Spleen (tissue), 7 donors: Measurements from ENCODE around the gene NEK10.

Experiments used
- POLR2AphosphoS5 ChIP-seq, 3 donors: sonication (generic); formaldehyde crosslinking; IDR thresholded peaks; one replicate each; pipeline ENCODE4 v1.5.1; 2017; ENCODE audit warnings: antibody characterized with exemption in 3 of 3
- TF ChIP-seq, protein P1 (sequence below), 11 experiments: fragments of 200-600 bp in 7 of 11; fragments of 450-650 bp in 4 of 11; sonication (generic) in 4 of 11; IDR thresholded peaks in 8 of 11; conservative IDR thresholded peaks in 3 of 11; 1 replicate in 7 of 11; 2 replicates in 4 of 11; pipeline versions ENCODE4 v1.4.0 to v1.8.0; 2016 to 2021; ENCODE audit warnings: antibody characterized with exemption in 11 of 11, inconsistent platforms in 4 of 11, mild to moderate bottlenecking in 1 of 11
- donor health status: DM: no; HTN: no; CAD: no; lungs with moderate emphysema.
- donor health status: DM: no; HTN: no; CAD: no.
- donor health status: DM: no; HTN: no; CAD: no.

DNA sequence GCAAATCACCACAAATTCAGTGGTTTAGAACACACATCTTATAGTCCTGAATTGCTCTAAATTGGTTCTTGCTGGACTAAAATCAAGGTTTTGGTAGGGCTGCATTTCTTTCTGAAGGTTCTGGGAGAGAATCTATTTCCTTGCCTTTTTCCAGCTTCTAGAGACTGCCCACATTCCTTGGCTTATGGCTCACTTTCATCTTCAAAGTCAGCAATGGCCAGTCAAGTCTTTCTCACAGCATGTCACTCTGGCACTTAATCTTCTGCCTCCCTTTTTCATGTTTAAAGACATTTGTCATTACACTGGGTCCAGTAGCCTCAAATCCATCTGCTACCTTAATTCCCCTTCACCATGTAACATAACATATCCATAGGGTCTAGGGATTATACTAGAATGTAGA, 149.0 kb downstream of the NEK10 start:
- TF ChIP-seq, protein P1, sequence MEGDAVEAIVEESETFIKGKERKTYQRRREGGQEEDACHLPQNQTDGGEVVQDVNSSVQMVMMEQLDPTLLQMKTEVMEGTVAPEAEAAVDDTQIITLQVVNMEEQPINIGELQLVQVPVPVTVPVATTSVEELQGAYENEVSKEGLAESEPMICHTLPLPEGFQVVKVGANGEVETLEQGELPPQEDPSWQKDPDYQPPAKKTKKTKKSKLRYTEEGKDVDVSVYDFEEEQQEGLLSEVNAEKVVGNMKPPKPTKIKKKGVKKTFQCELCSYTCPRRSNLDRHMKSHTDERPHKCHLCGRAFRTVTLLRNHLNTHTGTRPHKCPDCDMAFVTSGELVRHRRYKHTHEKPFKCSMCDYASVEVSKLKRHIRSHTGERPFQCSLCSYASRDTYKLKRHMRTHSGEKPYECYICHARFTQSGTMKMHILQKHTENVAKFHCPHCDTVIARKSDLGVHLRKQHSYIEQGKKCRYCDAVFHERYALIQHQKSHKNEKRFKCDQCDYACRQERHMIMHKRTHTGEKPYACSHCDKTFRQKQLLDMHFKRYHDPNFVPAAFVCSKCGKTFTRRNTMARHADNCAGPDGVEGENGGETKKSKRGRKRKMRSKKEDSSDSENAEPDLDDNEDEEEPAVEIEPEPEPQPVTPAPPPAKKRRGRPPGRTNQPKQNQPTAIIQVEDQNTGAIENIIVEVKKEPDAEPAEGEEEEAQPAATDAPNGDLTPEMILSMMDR (IDR thresholded peaks at IDR 0.05 in 8 of 11, conservative IDR thresholded peaks at IDR 0.05 in 3 of 11), result no peak
- no peak for TF ChIP-seq POLR2AphosphoS5 (IDR thresholded peaks at IDR 0.05)
